PC-9 (cell line): ENCODE results near the gene TRIM44. TPM values are rescaled to one million over a fixed set of nuclear protein-coding genes. Genes with fewer than 3 reads are reported as not detected.

Source experiments
- BruUV-seq: library from RNA; stranded (reverse); fragments of 400-500 nt; replicated peaks from 2 replicates; lab custom pipeline; 2021; lab: Mats Ljungman, UMichigan
- CTCF ChIA-PET: fragments of 300-600 bp; sonication (Branson Sonifier 250); formaldehyde crosslinking; loops from one replicate; lab custom pipeline; 2022; ENCODE audit warnings: antibody characterized with exemption; lab: Charles Lee
- POLR2A ChIA-PET: fragments of 300-600 bp; sonication (Branson Sonifier 250); formaldehyde crosslinking; loops from one replicate; lab custom pipeline; 2022; ENCODE audit warnings: antibody characterized with exemption; ENCODE audit not compliant: unreplicated experiment; lab: Charles Lee
- DNase-seq, 2 experiments: peaks; one replicate each; pipeline versions ENCODE4 v3.0.0 to v3.0.0-alpha.2; 2015 to 2022; ENCODE audit warnings: mixed read lengths in 1 of 2
- H2AFZ ChIP-seq: fragments of 200-600 bp; sonication (generic); 2 replicates; pipeline ENCODE4 v1.8.1; 2017; ENCODE audit warnings: antibody characterized with exemption
- H3F3A ChIP-seq: fragments of 200-600 bp; sonication (generic); 2 replicates; pipeline ENCODE4 v1.8.1; 2017; ENCODE audit warnings: antibody characterized with exemption, mild to moderate bottlenecking, low read depth; ENCODE audit not compliant: insufficient read depth
- H3K27ac ChIP-seq: fragments of 200-600 bp; sonication (generic); 2 replicates; pipeline ENCODE4 v1.6.1; 2016; ENCODE audit warnings: mixed run types
- H3K27me3 ChIP-seq: fragments of 200-600 bp; sonication (generic); 2 replicates; pipeline ENCODE4 v1.6.1; 2016; ENCODE audit warnings: low read depth, mixed run types; ENCODE audit not compliant: insufficient read depth
- H3K36me3 ChIP-seq: fragments of 200-600 bp; sonication (generic); 2 replicates; pipeline ENCODE4 v1.6.1; 2016; ENCODE audit warnings: low read depth, mixed run types
- H3K4me1 ChIP-seq: fragments of 200-600 bp; sonication (generic); replicated peaks from 2 replicates; pipeline ENCODE4 v1.6.1; 2016; ENCODE audit warnings: mixed run types; ENCODE audit not compliant: insufficient read depth
- H3K4me2 ChIP-seq: fragments of 200-600 bp; sonication (generic); 2 replicates; pipeline ENCODE4 v1.6.1; 2017; ENCODE audit warnings: mixed run types
- H3K4me3 ChIP-seq: fragments of 200-600 bp; sonication (generic); 2 replicates; pipeline ENCODE4 v1.6.1; 2016; ENCODE audit warnings: mixed run types
- H3K79me2 ChIP-seq: fragments of 200-600 bp; sonication (generic); 2 replicates; pipeline ENCODE4 v1.6.1; 2017; ENCODE audit warnings: low read depth, mixed run types
- H3K9me2 ChIP-seq: fragments of 200-600 bp; sonication (generic); 2 replicates; pipeline ENCODE4 v1.8.1; 2017; ENCODE audit warnings: mild to moderate bottlenecking; ENCODE audit not compliant: insufficient read depth
- H3K9me3 ChIP-seq: fragments of 200-600 bp; sonication (generic); 2 replicates; pipeline ENCODE4 v1.8.1; 2016; ENCODE audit warnings: low read depth; ENCODE audit not compliant: insufficient read depth
- H4K20me1 ChIP-seq: fragments of 200-600 bp; sonication (generic); 2 replicates; pipeline ENCODE4 v1.8.1; 2017; ENCODE audit not compliant: insufficient read depth
- CTCF ChIP-seq: fragments of 200-600 bp; sonication (generic); conservative IDR thresholded peaks from 2 replicates; pipeline ENCODE4 v1.6.1; 2017; ENCODE audit warnings: mixed run types, antibody characterized with exemption, mild to moderate bottlenecking, moderate library complexity
- EZH2 ChIP-seq: fragments of 200-600 bp; sonication (generic); IDR thresholded peaks from 2 replicates; pipeline ENCODE4 v1.8.0; 2017; ENCODE audit warnings: antibody characterized with exemption, low read depth
- intact Hi-C: fragments of 100-400 bp; cut with micrococcal nuclease; formaldehyde crosslinking; loops from one replicate; pipeline ENCODE4 v1.10.0; 2022; ENCODE audit not compliant: unreplicated experiment
- total RNA-seq: library from RNA; stranded (reverse); gene quantifications from 2 replicates; pipeline ENCODE4 v1.2.3, GENCODE V29; 2021

The TRIM44 gene
- total RNA-seq, 1 experiment from 2014 or later = 100 TPM

- intact Hi-C loops = no loop called here
- CTCF ChIA-PET = no interaction called here
- H3K9me3 ChIP-seq = no peaks in the 10 kb centered on the region
- DNase-seq = no peak
- H3K4me3 ChIP-seq = no peak overlapping the region
- no peak overlapping the region for H3K4me2 ChIP-seq
- POLR2A ChIA-PET = interaction anchor here (0.6 kb wide), 1 partner anchor 125 kb away, joined by 9 read pairs; no protein-coding TSS in a partner anchor
- H2AFZ ChIP-seq = no peak overlapping the region
- H3K79me2 ChIP-seq = no peaks in the 10 kb centered on the region
- no peaks in the 10 kb centered on the region for H4K20me1 ChIP-seq
- H3K27ac ChIP-seq = no peak overlapping the region
- H3K27me3 ChIP-seq = no peaks in the 10 kb centered on the region
- H3K36me3 ChIP-seq = no peaks in the 10 kb centered on the region
- TF ChIP-seq CTCF = no peak
- no peaks in the 10 kb centered on the region for H3F3A ChIP-seq
- no TSS peak for BruUV-seq
- H3K4me1 ChIP-seq = no peaks in the 10 kb centered on the region
- H3K9me2 ChIP-seq = no peaks in the 10 kb centered on the region
These were observed 189.5 kb downstream of the TRIM44 start for GRCh38 chr11:35852056-35852455.

- Histone ChIP-seq H3K27me3 (no peaks in the 10 kb centered on the region), H3K27ac (no peak overlapping the region), H3K4me2 (no peak overlapping the region), H4K20me1 (no peaks in the 10 kb centered on the region), H3F3A (no peaks in the 10 kb centered on the region), H3K9me3 (no peaks in the 10 kb centered on the region), H3K9me2 (no peaks in the 10 kb centered on the region), H3K36me3 (no peaks in the 10 kb centered on the region), H3K4me1 (no peaks in the 10 kb centered on the region), H3K4me3 (no peak overlapping the region), H2AFZ (no peak overlapping the region), H3K79me2 (no peaks in the 10 kb centered on the region)
- DNase-seq = no peak
- POLR2A ChIA-PET = no interaction called here
- TF ChIP-seq EZH2 (no peak), CTCF (no peak)
- CTCF ChIA-PET = no interaction called here
- intact Hi-C loops = no loop called here
- no TSS peak for BruUV-seq
These were observed 191.4 kb downstream of the TRIM44 start for GRCh38 chr11:35853971-35854370.

- Histone ChIP-seq H3K4me2 (no peak overlapping the region), H3F3A (no peaks in the 10 kb centered on the region), H3K4me3 (no peak overlapping the region), H3K79me2 (no peaks in the 10 kb centered on the region), H2AFZ (no peak overlapping the region), H3K27me3 (no peaks in the 10 kb centered on the region), H3K4me1 (no peaks in the 10 kb centered on the region), H4K20me1 (no peaks in the 10 kb centered on the region), H3K27ac (no peak overlapping the region), H3K9me2 (no peaks in the 10 kb centered on the region), H3K36me3 (no peaks in the 10 kb centered on the region), H3K9me3 (no peaks in the 10 kb centered on the region)
- intact Hi-C loops = no loop called here
- ChIA-PET POLR2A (no interaction called here), CTCF (no interaction called here)
- DNase-seq = no peak
- TF ChIP-seq CTCF = no peak
- no peak for TF ChIP-seq EZH2
- BruUV-seq = no TSS peak
These were observed 193.1 kb downstream of the TRIM44 start for GRCh38 chr11:35855671-35856070.
